Forelimb muscle (tissue), 1 donor: ENCODE measurements around the gene OAS3. TPM values are rescaled to one million over a fixed set of nuclear protein-coding genes. Genes with fewer than 3 reads are reported as not detected.
"Not testable (repeated sequence)": the region's sequence is repeated elsewhere in the genome, so short reads cannot be mapped to it uniquely, and the experiment has no call there.

Source experiments
- DNase-seq: peaks from one replicate; pipeline ENCODE4 v3.0.0-alpha.2; 2013; ENCODE audit warnings: low read depth
- polyA plus RNA-seq: library from polyadenylated mRNA; unstranded; fragments of 120-200 nt; gene quantifications from one replicate; pipeline ENCODE4 v1.2.1, GENCODE V29; 2013; ENCODE audit not compliant: insufficient read length

OAS3 gene
- polyA plus RNA-seq, 1 donor, result 5.1 TPM

- DNase-seq, result not testable (repeated sequence)
Observed at GRCh38 chr12:112926416-112927033, 11.7 kb upstream of the OAS3 start.

- no peak for DNase-seq
Observed at GRCh38 chr12:112927475-112927874, 10.8 kb upstream of the OAS3 start.

DNA sequence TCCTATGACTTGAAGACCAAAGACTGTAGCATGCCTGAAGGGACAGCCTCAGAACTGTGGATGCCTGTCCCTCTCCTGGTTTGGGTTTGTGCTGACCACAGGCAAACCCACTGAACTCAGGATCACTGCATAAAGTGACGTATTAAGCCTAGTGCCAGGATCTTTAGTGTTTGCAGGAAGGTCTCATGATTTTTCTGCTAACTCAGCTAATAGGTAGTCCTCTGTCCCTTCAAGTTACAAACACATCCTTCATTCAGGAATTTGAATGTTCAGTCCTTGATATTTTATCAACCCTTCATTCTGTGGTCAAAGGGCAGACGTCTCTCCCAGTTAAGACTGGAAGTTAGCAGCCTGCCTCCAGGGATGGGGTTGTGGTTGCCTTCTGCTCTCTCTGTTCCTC lies 10.3 kb upstream of the OAS3 start:
- no peak for DNase-seq

- DNase-seq, result no peak
Observed at GRCh38 chr12:112928978-112929377, 9.3 kb upstream of the OAS3 start.

DNA sequence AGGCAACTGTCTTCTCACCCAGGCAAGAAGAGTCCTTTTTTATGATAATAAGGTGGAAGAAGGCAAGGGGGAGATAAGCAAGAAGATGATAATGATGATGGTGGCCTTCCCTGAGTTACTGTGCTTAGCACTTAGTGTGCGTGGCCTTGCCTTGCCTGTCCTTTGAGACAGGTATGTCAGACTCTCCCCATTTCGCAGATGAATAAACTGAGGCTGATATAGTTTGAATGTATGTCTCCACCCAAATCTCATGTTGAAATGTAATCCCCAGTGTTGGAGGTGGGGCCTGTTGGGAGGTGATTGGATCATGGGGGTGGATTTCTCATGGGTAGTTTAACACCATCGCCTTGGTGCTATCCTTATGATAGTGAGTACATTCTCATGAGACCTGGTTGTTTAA lies 8.6 kb upstream of the OAS3 start:
- no peak for DNase-seq

DNA sequence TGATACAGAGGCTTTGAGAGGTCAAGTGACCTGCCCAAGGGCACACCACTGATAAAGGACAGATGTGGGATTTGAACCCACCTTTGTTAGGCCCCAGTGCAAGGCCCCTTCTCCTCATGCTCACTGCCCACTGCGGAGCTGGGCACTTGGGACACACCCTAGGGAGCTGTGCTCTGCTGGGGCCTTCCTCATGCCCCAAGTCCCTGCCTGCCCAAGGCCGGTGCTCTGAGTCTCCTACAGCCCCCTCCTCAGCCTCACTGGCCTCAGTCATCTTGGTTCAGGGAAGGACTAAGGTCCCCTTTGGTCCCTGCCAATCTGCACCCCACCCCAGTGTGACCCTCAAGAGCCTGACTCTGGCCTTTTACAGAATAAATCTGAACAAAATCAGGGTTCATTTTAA lies 7.9 kb upstream of the OAS3 start:
- no peak for DNase-seq

- DNase-seq, result no peak
Observed at GRCh38 chr12:112932485-112933128, 5.7 kb upstream of the OAS3 start.

GRCh38 chr12:112933129-112933505 lies 5.2 kb upstream of the OAS3 start:
- no peak for DNase-seq

- DNase-seq, result no peak
Observed at GRCh38 chr12:112936264-112936663, 2.0 kb upstream of the OAS3 start.

DNA sequence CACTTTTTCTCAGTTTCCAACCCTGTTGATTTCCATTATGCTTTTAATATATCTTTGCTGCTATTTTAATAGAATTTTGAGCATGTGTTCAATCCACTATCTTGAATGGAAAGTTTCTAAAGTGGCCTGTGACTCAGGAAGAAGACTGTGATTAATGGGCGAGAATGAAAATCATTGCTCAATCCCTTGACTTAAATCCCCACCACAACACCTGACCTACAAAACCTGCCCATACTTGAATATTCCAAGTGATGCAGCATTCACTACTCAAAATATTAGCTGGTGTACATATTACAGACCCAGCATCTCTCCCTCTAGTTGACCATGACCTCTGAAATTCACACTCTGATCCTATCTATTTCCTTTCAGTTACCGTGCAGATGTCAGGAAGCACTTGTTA lies 1.3 kb upstream of the OAS3 start:
- no peak for DNase-seq

GRCh38 chr12:112938751-112939150 lies 477 bp downstream of the OAS3 start:
- no peak for DNase-seq

DNA sequence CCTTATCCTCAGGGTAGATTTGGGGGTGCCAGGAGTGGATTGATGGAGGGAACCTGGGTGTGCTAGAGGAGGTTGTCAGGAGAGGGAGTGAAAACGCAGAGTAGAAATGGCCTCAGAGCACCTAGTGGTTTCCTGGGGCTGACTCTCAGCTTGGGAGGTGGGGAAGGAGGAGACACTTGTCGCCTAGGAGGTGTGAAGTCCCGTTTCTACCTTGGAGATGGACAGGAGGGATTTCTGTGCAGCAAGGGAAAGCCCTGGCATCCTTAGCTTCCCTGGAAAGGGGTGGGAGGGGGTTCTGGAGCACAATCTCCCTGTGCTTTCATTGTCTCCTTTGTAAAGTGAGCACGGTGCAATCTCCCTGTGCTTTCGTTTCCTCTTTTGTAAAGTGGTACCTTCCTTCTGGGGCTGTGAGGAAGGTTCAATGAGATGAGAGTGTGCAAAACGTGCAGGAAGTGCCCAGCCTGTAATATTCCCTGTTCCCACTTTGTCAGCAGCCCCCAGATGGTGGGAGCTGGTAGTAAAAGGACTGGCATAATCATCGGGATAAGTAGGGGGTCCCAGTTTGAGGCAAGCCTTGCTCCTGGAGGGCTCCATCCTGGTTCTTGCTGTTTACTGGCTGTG lies 1.6 kb downstream of the OAS3 start:
- DNase-seq, result no peak

GRCh38 chr12:112941528-112942335 lies 3.5 kb downstream of the OAS3 start:
- DNase-seq, result no peak

- no peak for DNase-seq
Observed at GRCh38 chr12:112942572-112942971, 4.3 kb downstream of the OAS3 start.

GRCh38 chr12:112944024-112944690 lies 5.9 kb downstream of the OAS3 start:
- no peak for DNase-seq

DNA sequence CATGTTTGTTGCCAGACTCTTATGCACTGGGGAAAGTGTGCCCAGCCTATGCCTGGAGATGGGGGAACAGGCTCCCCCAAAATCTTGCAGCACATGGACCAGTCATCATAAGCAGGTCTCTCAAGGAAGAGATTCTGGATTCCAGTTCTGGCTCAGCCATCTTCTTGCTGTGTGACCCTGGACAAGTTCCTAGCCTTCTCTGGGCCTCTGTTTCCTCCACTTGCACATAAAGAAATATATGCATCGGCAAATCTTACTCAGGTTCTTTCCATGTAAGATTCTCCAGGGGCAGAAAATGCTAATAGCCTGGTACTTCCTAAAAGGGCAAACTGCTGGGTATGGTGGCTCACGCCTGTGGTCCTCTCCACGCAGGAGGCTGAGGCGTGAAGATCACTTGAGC lies 7.2 kb downstream of the OAS3 start:
- no peak for DNase-seq

GRCh38 chr12:112946236-112947000 lies 8.1 kb downstream of the OAS3 start:
- no peak for DNase-seq

DNA sequence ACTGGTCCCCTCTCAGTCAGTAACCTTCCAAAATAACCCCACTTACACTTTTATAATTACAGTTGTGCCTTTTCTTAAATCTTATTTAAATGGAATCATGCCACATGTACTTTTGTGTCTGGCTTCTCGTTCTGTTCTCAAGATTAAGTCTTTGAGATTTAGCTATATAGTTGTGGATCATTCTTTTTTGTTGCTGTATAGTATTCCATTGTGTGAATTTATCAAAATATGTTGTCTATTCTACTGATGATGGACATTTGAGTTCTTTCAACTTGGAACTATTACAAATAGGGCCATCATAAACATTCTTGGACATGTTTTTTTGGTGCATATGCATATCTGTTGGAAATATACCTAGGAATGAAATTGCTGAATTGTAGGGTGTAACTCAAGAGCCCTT lies 9.0 kb downstream of the OAS3 start:
- DNase-seq, result no peak

DNA sequence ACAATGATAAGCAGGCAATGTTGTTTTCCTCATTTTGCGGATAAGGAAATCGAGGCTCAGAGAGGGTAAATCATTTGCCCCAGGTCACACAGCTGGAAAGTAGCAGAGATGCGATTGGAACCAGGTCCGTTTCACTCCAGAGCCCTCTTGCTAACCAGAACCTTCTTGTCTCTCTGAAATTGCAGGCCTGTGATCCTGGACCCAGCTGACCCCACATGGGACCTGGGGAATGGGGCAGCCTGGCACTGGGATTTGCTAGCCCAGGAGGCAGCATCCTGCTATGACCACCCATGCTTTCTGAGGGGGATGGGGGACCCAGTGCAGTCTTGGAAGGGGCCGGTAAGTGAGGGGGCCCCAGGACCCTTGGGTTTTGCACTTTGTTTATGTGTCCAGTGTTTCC lies 9.5 kb downstream of the OAS3 start:
- DNase-seq, result no peak

GRCh38 chr12:112948806-112949205 lies 10.5 kb downstream of the OAS3 start:
- no peak for DNase-seq

DNA sequence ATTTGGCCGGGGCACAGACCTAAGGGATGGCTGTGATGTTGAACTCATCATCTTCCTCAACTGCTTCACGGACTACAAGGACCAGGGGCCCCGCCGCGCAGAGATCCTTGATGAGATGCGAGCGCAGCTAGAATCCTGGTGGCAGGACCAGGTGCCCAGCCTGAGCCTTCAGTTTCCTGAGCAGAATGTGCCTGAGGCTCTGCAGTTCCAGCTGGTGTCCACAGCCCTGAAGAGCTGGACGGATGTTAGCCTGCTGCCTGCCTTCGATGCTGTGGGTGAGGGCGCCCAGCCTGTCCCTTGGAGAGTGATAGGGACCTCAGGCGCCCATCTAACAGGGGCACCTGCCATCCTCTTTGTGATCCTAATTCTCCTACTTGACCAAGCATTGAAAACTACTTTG lies 12.4 kb downstream of the OAS3 start:
- no peak for DNase-seq
